Fibroblast of skin of left quadriceps (primary cell): ENCODE data around the gene CSMD2.

ENCODE experiments used
- DNase-seq, 2 experiments: peaks; one replicate each; pipeline ENCODE4 v3.0.0-alpha.2; 2013; ENCODE audit warnings: low read depth in 2 of 2

The CSMD2 gene

GRCh38 chr1:33684396-33685179 lies 480.4 kb downstream of the CSMD2 start:
- DNase-seq: peak in 1 of 2 experiments; percentile 15

GRCh38 chr1:33683913-33684312 lies 481.1 kb downstream of the CSMD2 start:
- DNase-seq: no peak

GRCh38 chr1:33682371-33682770 lies 482.7 kb downstream of the CSMD2 start:
- DNase-seq: peak; percentile 13 to 29

GRCh38 chr1:33680281-33680840 lies 484.7 kb downstream of the CSMD2 start:
- no peak for DNase-seq

- no peak for DNase-seq
These were observed 494.5 kb downstream of the CSMD2 start for GRCh38 chr1:33670567-33670966.

GRCh38 chr1:33668695-33669094 lies 496.3 kb downstream of the CSMD2 start:
- DNase-seq: no peak

GRCh38 chr1:33667386-33668282 lies 497.4 kb downstream of the CSMD2 start:
- DNase-seq: no peak

- no peak for DNase-seq
These were observed 498.4 kb downstream of the CSMD2 start for GRCh38 chr1:33666616-33667015.

GRCh38 chr1:33661811-33662454 lies 503.1 kb downstream of the CSMD2 start:
- no peak for DNase-seq

GRCh38 chr1:33660956-33661355 lies 504.1 kb downstream of the CSMD2 start:
- no peak for DNase-seq

GRCh38 chr1:33660244-33660643 lies 504.8 kb downstream of the CSMD2 start:
- no peak for DNase-seq

GRCh38 chr1:33659641-33660040 lies 505.4 kb downstream of the CSMD2 start:
- no peak for DNase-seq

- DNase-seq: no peak
These were observed 507.2 kb downstream of the CSMD2 start for GRCh38 chr1:33657833-33658232.

- no peak for DNase-seq
These were observed 508.5 kb downstream of the CSMD2 start for GRCh38 chr1:33656467-33657005.

GRCh38 chr1:33655496-33655895 lies 509.5 kb downstream of the CSMD2 start:
- no peak for DNase-seq

GRCh38 chr1:33654267-33654834 lies 510.7 kb downstream of the CSMD2 start:
- no peak for DNase-seq

- DNase-seq: no peak
These were observed 511.8 kb downstream of the CSMD2 start for GRCh38 chr1:33653226-33653625.

GRCh38 chr1:33650708-33651107 lies 514.3 kb downstream of the CSMD2 start:
- no peak for DNase-seq

- no peak for DNase-seq
These were observed 515.3 kb downstream of the CSMD2 start for GRCh38 chr1:33649759-33650158.

GRCh38 chr1:33643216-33643615 lies 521.8 kb downstream of the CSMD2 start:
- no peak for DNase-seq

- DNase-seq: peak; percentile 7 to 15
These were observed 523.8 kb downstream of the CSMD2 start for GRCh38 chr1:33641104-33641830.
